MCF 10A (cell line): ENCODE measurements around the gene TANC1. TPM values are rescaled to one million over a fixed set of nuclear protein-coding genes. Genes with fewer than 3 reads are reported as not detected.

Source experiments
- BruUV-seq: library from RNA; stranded (reverse); fragments of 400-500 nt; replicated peaks from 2 replicates; lab custom pipeline; 2021; lab: Mats Ljungman, UMichigan
- CTCF ChIA-PET: fragments of 300-600 bp; sonication (Branson Sonifier 250); formaldehyde crosslinking; extraction: SDS; loops from one replicate; lab custom pipeline; 2021; ENCODE audit warnings: antibody characterized with exemption, inconsistent platforms; lab: Yijun Ruan, JAX
- POLR2A ChIA-PET: fragments of 300-600, 350-650 bp; sonication (Branson Sonifier 250); formaldehyde crosslinking; extraction: SDS; loops from one replicate; lab custom pipeline; 2020; ENCODE audit warnings: antibody characterized with exemption, inconsistent platforms; lab: Yijun Ruan, JAX
- DNase-seq: peaks from one replicate; pipeline ENCODE4 v3.0.0-alpha.2; 2018; ENCODE audit not compliant: unreplicated experiment
- H3K27ac Mint-ChIP-seq: one replicate; pipeline ENCODE4 v1.8.0; 2022; ENCODE audit warnings: mild to moderate bottlenecking, low read depth, mixed read lengths; ENCODE audit not compliant: unreplicated experiment
- H3K27me3 Mint-ChIP-seq: one replicate; pipeline ENCODE4 v1.8.0; 2022; ENCODE audit warnings: mixed read lengths; ENCODE audit not compliant: insufficient read depth, unreplicated experiment
- H3K36me3 Mint-ChIP-seq: one replicate; pipeline ENCODE4 v1.8.0; 2022; ENCODE audit warnings: mild to moderate bottlenecking, moderate library complexity, mixed read lengths; ENCODE audit not compliant: insufficient read depth, unreplicated experiment
- H3K4me1 Mint-ChIP-seq: one replicate; pipeline ENCODE4 v1.8.0; 2022; ENCODE audit warnings: mixed read lengths; ENCODE audit not compliant: insufficient read depth, unreplicated experiment
- H3K4me3 Mint-ChIP-seq: one replicate; pipeline ENCODE4 v1.8.0; 2022; ENCODE audit warnings: mild to moderate bottlenecking, moderate library complexity, mixed read lengths; ENCODE audit not compliant: unreplicated experiment
- H3K9me3 Mint-ChIP-seq: one replicate; pipeline ENCODE4 v1.8.0; 2022; ENCODE audit warnings: mixed read lengths; ENCODE audit not compliant: unreplicated experiment
- intact Hi-C: fragments of 100-400 bp; cut with micrococcal nuclease; formaldehyde crosslinking; loops from 2 replicates; pipeline ENCODE4 v1.14.1; 2022
- total RNA-seq: library from RNA; stranded (reverse); gene quantifications from 2 replicates; pipeline ENCODE4 v1.2.3, GENCODE V29; 2022
- TF ChIP-seq, protein P1 (sequence below): fragments of 200-600 bp; IDR thresholded peaks from one replicate; pipeline ENCODE4 v1.8.0; 2022; ENCODE audit warnings: antibody characterized with exemption, mild to moderate bottlenecking; ENCODE audit not compliant: unreplicated experiment

Gene TANC1
- total RNA-seq, 1 experiment from 2014 or later: 35.3 TPM

DNA sequence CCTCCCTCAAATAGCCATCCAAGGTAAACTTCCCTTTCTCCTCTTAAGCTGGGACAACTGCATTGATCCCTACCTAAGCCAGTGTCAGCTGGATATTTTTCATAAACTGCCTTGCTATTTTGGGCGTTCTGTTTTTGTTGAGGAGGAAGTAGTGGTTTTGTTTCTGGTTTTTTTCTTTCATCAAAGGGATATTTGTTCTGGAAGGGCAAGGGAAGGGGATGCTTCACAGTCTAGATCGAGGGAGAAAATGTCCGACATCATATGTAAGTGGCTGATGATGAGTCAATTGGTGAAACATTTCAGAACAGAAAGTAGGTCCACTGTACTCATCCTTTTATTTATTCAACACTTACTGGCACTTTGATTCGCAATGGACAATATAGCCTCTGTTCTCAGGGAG, 31.0 kb downstream of the TANC1 start:
- no peak for DNase-seq
- BruUV-seq: no TSS peak
- H3K4me1 Mint-ChIP-seq: peaks cover 13% of the 10 kb centered on the region
- intact Hi-C loops: loop anchor here (2.0 kb wide), 1 partner anchor 65 kb away; no protein-coding TSS in a partner anchor
- CTCF ChIA-PET: interaction anchor here (0.6 to 1.6 kb wide), 6 partner anchors 9 to 1489 kb away, joined by 3 to 6 read pairs (median 3); no protein-coding TSS in a partner anchor
- H3K27ac Mint-ChIP-seq: no peak overlapping the region
- TF ChIP-seq, protein P1, sequence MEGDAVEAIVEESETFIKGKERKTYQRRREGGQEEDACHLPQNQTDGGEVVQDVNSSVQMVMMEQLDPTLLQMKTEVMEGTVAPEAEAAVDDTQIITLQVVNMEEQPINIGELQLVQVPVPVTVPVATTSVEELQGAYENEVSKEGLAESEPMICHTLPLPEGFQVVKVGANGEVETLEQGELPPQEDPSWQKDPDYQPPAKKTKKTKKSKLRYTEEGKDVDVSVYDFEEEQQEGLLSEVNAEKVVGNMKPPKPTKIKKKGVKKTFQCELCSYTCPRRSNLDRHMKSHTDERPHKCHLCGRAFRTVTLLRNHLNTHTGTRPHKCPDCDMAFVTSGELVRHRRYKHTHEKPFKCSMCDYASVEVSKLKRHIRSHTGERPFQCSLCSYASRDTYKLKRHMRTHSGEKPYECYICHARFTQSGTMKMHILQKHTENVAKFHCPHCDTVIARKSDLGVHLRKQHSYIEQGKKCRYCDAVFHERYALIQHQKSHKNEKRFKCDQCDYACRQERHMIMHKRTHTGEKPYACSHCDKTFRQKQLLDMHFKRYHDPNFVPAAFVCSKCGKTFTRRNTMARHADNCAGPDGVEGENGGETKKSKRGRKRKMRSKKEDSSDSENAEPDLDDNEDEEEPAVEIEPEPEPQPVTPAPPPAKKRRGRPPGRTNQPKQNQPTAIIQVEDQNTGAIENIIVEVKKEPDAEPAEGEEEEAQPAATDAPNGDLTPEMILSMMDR: no peak
- POLR2A ChIA-PET: interaction anchor here (1.2 to 5.4 kb wide), 4 partner anchors 10 to 106 kb away, joined by 3 to 34 read pairs (median 6); partner anchors contain the start of gene TANC1
- no peaks in the 10 kb centered on the region for H3K27me3 Mint-ChIP-seq
- H3K36me3 Mint-ChIP-seq: peaks cover 22% of the 10 kb centered on the region
- H3K4me3 Mint-ChIP-seq: no peak overlapping the region
- no peaks in the 10 kb centered on the region for H3K9me3 Mint-ChIP-seq

DNA sequence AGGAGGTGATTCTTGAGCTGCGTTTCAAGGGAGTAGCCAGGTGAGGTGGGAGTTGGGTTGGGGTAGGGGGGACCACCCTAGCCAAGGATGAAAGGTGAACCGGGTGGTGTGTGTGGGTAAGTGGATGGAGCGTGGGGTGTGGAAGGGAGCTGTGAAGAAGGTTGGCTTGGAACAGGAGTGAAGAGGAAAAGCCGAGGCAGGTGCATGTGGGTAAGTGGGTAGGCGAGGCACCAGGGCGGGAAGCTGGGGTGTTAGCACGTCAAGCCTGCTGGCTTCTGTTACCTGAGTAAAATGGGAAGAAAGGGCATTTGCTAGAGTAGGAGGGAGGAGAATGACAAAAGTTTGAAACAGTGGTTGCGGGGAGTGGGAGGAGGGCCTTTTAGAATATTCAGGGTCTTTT, 31.6 kb downstream of the TANC1 start:
- ChIA-PET CTCF (interaction anchor here (0.6 to 1.3 kb wide), 4 partner anchors 10 to 1490 kb away, joined by 3 read pairs; no protein-coding TSS in a partner anchor), POLR2A (interaction anchor here (1.2 to 5.4 kb wide), 3 partner anchors 10 to 42 kb away, joined by 6 to 34 read pairs (median 7); partner anchors contain the start of gene TANC1)
- peaks cover 29% of the 10 kb centered on the region for H3K36me3 Mint-ChIP-seq
- intact Hi-C loops: no loop called here
- BruUV-seq: no TSS peak
- H3K4me1 Mint-ChIP-seq: peaks cover 8% of the 10 kb centered on the region
- H3K9me3 Mint-ChIP-seq: no peaks in the 10 kb centered on the region
- DNase-seq: no peak
- no peaks in the 10 kb centered on the region for H3K27me3 Mint-ChIP-seq
- H3K4me3 Mint-ChIP-seq: no peak overlapping the region
- TF ChIP-seq, protein P1: no peak
- H3K27ac Mint-ChIP-seq: no peak overlapping the region

DNA sequence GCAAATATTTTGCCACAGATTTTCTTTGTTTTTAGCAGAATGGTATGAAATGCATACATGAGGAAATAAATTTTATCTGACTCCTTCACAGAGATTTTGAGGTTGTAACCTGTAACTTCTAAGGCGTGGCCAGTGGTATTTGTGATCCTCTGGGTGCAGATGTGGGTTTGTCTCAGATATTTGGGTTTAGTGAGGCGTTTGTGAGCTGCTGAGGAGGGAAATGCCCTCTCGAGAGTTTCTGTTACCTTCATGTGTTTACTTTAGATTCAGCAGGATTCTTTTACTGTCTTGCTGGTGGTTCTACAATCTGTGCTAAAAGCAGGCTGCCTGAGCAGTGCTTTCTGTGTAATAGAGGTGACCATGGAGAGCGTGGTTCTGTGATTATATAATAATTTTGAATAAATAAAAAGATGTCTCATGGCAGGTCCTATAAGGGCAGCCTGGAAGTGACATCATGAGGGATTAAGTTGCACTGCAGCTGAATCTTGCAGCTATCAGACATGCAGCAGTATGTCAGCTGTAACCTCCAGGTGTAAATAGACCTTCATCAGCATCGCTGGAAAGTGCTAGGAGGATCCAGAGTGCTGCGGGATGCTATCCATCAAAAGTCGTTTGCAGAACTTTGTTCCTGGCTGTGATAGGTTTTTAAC, 34.1 kb downstream of the TANC1 start:
- CTCF ChIA-PET: interaction anchor here (1.0 to 2.4 kb wide), 2 partner anchors 25 to 117 kb away, joined by 5 to 7 read pairs; no protein-coding TSS in a partner anchor
- Mint-ChIP-seq H3K27ac (no peak overlapping the region), H3K36me3 (peaks cover 45% of the 10 kb centered on the region)

DNA sequence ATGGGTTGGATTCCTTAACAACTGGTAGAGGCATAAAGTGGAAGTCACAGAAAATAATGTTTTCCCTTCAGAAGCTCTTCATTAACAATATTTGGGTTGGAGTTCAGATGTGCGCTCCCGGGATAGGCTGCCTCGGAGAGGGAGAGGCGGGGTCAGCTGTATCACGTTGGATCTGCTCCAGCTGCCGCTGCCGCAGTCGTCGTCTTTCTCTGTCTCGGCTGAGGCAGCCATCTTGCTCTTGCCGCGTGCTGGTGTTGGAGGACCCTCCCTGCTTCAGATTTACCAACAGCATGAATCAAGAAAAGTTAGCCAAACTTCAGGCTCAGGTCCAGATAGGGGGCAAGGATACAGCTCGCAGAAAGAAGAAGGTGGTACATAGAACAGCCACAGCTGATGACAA, 35.1 kb downstream of the TANC1 start:
- intact Hi-C loops: no loop called here
- ChIA-PET CTCF (interaction anchor here (0.5 to 2.4 kb wide), 4 partner anchors 24 to 155 kb away, joined by 3 to 7 read pairs (median 4); no protein-coding TSS in a partner anchor), POLR2A (interaction anchor here (0.6 kb wide), 1 partner anchor 65 kb away, joined by 3 read pairs; no protein-coding TSS in a partner anchor)
- H3K4me1 Mint-ChIP-seq: no peaks in the 10 kb centered on the region
- no peak for DNase-seq
- no peaks in the 10 kb centered on the region for H3K9me3 Mint-ChIP-seq
- TF ChIP-seq, protein P1: no peak
- peaks cover 45% of the 10 kb centered on the region for H3K36me3 Mint-ChIP-seq
- no peaks in the 10 kb centered on the region for H3K27me3 Mint-ChIP-seq
- no peak overlapping the region for H3K4me3 Mint-ChIP-seq
- no TSS peak for BruUV-seq
- no peak overlapping the region for H3K27ac Mint-ChIP-seq

More for the DNA sequence above, 34.1 kb downstream of the TANC1 start:
- POLR2A ChIA-PET: interaction anchor here (0.5 to 1.1 kb wide), 5 partner anchors 17 to 673 kb away, joined by 3 to 4 read pairs (median 3); partner anchors contain the start of gene BAZ2B
- Mint-ChIP-seq H3K4me3 (no peak overlapping the region), H3K27me3 (no peaks in the 10 kb centered on the region), H3K4me1 (no peaks in the 10 kb centered on the region), H3K9me3 (no peaks in the 10 kb centered on the region)
- intact Hi-C loops: no loop called here
- BruUV-seq: no TSS peak
- no peak for DNase-seq
- TF ChIP-seq, protein P1: no peak
